Muscle layer of duodenum (tissue), 2 donors: ENCODE measurements around the gene NUDT9.
"Not testable (repeated sequence)": the region's sequence is repeated elsewhere in the genome, so short reads cannot be mapped to it uniquely, and the experiment has no call there.

ENCODE experiments used
- H3K27ac ChIP-seq: one replicate; pipeline ENCODE4 v1.7.0; 2013; ENCODE audit warnings: mild to moderate bottlenecking, low read length
- H3K27me3 ChIP-seq: one replicate; pipeline ENCODE4 v1.7.0; 2013; ENCODE audit warnings: low read depth, mild to moderate bottlenecking, control low read depth, low read length
- H3K36me3 ChIP-seq, 2 donors: one replicate each; pipeline ENCODE4 v1.7.0; 2013; ENCODE audit warnings: low read length in 2 of 2, control low read depth in 1 of 2, mild to moderate bottlenecking in 1 of 2; ENCODE audit not compliant: insufficient read depth in 2 of 2, control insufficient read depth in 1 of 2
- H3K4me1 ChIP-seq, 2 donors: one replicate each; pipeline ENCODE4 v1.7.0; 2013; ENCODE audit warnings: low read length in 2 of 2, mild to moderate bottlenecking in 2 of 2, control low read depth in 1 of 2, moderate library complexity in 1 of 2; ENCODE audit not compliant: insufficient read depth in 2 of 2, control insufficient read depth in 1 of 2
- H3K4me3 ChIP-seq, 2 donors: one replicate each; pipeline ENCODE4 v1.7.0; 2013; ENCODE audit warnings: low read length in 2 of 2, low read depth in 1 of 2, mild to moderate bottlenecking in 1 of 2
- H3K9me3 ChIP-seq, 2 donors: one replicate each; pipeline ENCODE4 v1.7.0; 2013; ENCODE audit warnings: low read length in 2 of 2, control low read depth in 1 of 2, mild to moderate bottlenecking in 1 of 2; ENCODE audit not compliant: control insufficient read depth in 1 of 2
- donor health status: healthy.

The NUDT9 gene

DNA sequence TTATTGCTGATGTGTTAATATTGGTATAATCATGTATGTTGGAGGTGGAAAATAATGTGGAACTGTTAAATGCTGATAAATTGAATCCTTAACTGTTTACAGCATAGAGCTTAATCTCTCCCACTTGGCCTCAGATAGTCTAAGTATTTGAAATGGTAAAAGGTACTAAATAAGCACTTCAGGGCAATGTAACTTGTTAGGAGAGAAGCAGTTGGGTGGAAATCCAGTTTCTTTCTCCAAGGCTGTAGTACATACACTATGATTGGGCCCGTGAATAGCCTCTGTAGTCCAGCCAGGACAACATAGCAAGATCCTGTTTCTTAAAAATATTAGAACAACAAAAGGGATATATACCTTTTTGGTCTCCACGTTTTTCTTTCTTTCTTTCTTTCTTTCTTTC, 39.7 kb downstream of the NUDT9 start:
- H3K4me1 ChIP-seq, result no peaks in the 10 kb centered on the region
- no peak overlapping the region for H3K27ac ChIP-seq
- H3K9me3 ChIP-seq, result no peaks in the 10 kb centered on the region
- no peak overlapping the region for H3K4me3 ChIP-seq
- H3K27me3 ChIP-seq, result no peaks in the 10 kb centered on the region
- H3K36me3 ChIP-seq, result peaks cover 4 to 14% of the 10 kb centered on the region in 2 donors

DNA sequence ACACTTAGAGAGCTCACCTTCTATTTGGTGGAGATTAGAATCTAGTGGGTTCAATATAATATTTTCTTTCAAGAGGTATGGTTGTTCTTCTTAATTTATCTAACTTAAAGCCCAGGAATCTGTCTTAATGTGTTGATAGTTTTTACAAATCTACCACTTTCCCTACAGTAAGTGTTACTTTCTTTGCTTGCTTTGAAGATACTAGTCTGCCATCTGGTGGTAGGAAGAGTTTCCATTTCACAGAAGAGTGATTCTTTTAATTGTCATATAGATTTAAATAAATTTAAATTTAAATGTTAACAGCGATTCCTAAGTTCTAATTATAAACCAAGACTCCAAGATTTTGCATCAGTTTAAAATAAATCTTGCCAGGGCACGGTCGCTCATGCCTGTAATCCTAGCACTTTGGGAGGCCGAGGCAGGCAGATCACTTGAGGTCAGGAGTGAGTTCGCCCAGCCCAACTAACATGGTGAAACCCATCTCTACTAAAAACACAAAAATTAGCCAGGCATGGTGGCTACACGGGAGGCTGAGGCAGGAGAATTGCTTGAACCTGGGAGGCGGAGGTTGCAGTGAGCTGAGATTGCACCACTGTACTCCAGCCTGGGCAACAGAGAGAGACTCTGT, 43.5 kb downstream of the NUDT9 start:
- Histone ChIP-seq H3K4me3 (no peak overlapping the region), H3K9me3 (no peaks in the 10 kb centered on the region), H3K36me3 (no peaks in the 10 kb centered on the region), H3K27me3 (no peaks in the 10 kb centered on the region), H3K27ac (no peak overlapping the region), H3K4me1 (no peaks in the 10 kb centered on the region)

DNA sequence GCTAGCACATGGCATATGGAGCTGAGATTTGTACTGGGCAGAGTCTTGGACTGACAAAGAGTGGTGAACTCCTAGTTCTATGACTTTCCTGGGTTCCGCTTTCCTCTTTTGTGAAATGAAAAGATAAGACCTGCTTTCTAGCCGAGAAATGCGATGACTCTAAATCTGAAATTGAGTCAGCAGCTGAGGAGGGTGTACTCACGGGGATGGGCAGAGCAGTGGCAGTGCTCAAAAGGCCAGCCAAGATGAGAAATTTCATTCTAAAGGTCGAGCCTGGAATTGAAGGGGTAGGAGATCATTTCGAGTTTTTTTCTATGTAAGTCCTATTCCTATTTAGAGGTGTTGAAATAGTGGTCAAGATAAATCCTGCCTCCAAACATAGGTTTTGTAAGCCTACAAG, 47.0 kb downstream of the NUDT9 start:
- no peak overlapping the region for H3K27ac ChIP-seq
- H3K27me3 ChIP-seq, result no peaks in the 10 kb centered on the region
- H3K4me1 ChIP-seq, result no peaks in the 10 kb centered on the region
- peaks cover 8 to 19% of the 10 kb centered on the region in 2 donors for H3K36me3 ChIP-seq
- H3K4me3 ChIP-seq, result no peak overlapping the region
- no peaks in the 10 kb centered on the region for H3K9me3 ChIP-seq

DNA sequence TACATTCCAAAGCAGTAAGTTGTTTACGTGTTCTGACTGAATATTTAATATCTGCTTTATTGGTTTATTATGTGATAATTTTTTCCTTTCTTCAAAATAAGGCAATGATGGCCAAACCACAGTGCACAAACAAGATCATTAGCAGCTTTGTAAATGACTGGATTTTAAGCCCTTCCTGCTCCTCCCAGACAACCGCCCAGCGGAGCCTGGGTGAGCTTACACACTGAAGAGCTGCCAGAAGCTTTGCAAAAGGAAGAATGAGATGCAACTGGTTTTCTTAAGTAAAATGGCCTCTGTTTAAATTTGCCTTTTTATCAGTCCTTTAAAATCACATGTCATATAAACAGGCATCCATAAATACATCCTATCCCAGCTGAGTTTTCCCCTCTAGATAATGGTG, 54.6 kb downstream of the NUDT9 start:
- Histone ChIP-seq H3K36me3 (peaks cover 35 to 75% of the 10 kb centered on the region in 2 donors), H3K27ac (no peak overlapping the region), H3K4me1 (no peaks in the 10 kb centered on the region), H3K9me3 (no peaks in the 10 kb centered on the region), H3K4me3 (no peak overlapping the region), H3K27me3 (no peaks in the 10 kb centered on the region)

DNA sequence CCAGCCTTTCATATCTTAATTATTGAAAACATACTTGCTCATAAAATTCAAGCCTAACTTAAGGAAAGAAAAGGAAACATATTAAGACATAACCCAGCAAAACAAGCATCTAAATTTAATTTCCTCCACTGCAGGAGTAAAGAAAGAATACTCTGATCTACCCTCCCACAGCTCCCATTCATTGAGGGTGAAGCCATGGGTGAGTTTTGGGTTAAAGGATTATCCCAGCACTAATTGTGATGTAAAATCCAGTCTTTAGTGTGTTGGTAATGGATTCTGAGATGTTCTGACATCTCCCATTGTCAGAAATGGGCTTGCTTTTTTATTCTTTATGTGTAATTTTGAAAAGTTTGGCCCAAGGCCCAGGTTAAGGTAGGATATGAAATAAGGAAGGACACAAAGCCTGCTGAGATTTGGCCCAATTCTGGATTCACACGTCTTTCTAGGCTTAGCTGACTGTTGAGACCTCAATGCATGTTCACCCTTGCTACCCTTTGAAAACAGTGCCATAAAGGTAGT, 56.4 kb downstream of the NUDT9 start:
- Histone ChIP-seq H3K27ac (no peak overlapping the region), H3K36me3 (peaks cover 27 to 71% of the 10 kb centered on the region in 2 donors), H3K27me3 (no peaks in the 10 kb centered on the region)

DNA sequence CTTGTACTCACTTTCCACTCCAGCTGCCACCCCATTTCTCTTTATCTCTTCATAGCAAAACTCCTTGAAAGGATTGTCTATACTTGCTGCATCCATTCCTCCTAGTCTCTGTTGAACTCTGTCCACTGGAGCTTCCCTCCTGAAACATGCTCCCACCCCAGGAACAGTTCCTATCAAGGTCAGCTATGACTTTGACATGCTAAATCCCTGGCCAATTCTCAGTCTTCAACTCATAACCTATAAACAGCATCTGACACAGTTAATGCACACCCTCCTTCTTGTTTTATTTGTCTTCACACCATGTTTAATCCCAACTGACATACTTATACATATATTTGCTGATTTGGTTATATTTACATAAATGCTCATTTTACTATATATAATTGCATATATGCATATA, 59.0 kb downstream of the NUDT9 start:
- no peaks in the 10 kb centered on the region for H3K4me1 ChIP-seq
- H3K27ac ChIP-seq, result no peak overlapping the region
- no peak overlapping the region for H3K4me3 ChIP-seq
- no peaks in the 10 kb centered on the region for H3K27me3 ChIP-seq
- H3K36me3 ChIP-seq, result peaks cover 19 to 48% of the 10 kb centered on the region in 2 donors
- no peaks in the 10 kb centered on the region for H3K9me3 ChIP-seq

More for the DNA sequence above, 56.4 kb downstream of the NUDT9 start:
- Histone ChIP-seq H3K4me1 (no peaks in the 10 kb centered on the region), H3K9me3 (no peaks in the 10 kb centered on the region), H3K4me3 (no peak overlapping the region)

DNA sequence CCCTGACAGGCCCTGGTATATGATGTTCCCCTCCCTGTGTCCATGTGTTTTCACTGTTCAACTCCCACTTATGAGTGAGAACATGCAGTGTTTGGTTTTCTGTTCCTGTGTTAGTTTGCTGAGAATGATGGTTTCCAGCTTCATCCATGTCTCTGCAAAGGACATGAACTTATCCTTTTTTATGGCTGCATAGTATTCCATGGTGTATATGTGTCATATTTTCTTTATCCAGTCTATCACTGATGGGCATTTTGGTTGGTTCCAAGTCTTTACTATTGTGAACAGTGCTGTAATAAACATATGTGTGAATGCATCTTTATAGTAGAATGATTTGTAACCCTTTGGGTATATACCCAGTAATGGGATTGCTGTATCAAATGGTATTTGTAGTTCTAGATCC, 60.9 kb downstream of the NUDT9 start:
- H3K9me3 ChIP-seq, H3K4me1 ChIP-seq, H3K4me3 ChIP-seq: not testable (repeated sequence)

DNA sequence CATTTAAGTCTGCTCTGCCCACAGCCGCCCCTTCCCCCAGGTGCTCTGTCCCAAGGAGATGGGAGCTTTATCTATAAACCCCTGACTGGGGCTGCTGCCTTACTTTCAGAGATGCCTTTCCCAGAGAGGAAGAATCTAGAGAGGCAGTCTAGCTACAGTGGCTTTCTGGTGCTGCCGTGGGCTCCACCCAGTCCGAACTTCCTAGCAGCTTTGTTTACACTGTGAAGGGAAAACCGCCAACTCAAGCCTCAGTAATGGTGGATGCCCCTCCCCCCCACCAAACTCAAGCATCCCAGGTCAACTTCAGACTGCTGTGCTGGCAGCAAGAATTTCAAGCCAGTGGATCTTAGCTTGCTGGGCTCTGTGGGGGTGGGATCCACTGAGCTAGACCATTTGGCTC, 66.3 kb downstream of the NUDT9 start:
- Histone ChIP-seq H3K36me3 (peaks cover 35 to 44% of the 10 kb centered on the region in 2 donors), H3K4me1 (peaks cover 4 to 38% of the 10 kb centered on the region in 2 donors)
- not testable (repeated sequence) for H3K9me3 ChIP-seq, H3K27me3 ChIP-seq, H3K4me3 ChIP-seq, H3K27ac ChIP-seq

More for the DNA sequence above, 60.9 kb downstream of the NUDT9 start:
- not testable (repeated sequence) for H3K27ac ChIP-seq, H3K27me3 ChIP-seq
- H3K36me3 ChIP-seq, result peaks cover 12 to 37% of the 10 kb centered on the region in 2 donors

DNA sequence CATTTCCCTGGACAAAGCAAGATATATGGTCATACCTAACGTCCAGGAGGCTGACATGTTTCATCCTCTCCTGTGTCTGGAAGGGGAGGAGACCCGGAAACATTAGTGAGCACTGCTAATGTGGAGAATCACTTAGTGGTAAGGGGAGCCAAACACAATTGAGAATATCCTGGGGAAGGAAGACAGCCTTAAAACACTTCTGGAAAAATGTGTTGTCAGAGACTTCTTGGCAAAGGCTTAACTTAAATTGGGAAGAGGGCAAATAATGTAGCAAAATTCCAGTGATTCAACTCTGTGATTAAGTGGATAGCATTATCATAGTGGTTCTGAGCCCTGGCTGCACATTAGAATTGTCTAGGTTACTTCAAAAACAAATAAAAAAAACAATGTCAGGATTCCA, 67.3 kb downstream of the NUDT9 start:
- Histone ChIP-seq H3K27me3 (no peaks in the 10 kb centered on the region), H3K36me3 (peaks cover 44 to 54% of the 10 kb centered on the region in 2 donors), H3K27ac (peak overlapping the region; percentile 57), H3K4me1 (peaks cover 4 to 41% of the 10 kb centered on the region in 2 donors), H3K9me3 (no peaks in the 10 kb centered on the region), H3K4me3 (no peak overlapping the region)

DNA sequence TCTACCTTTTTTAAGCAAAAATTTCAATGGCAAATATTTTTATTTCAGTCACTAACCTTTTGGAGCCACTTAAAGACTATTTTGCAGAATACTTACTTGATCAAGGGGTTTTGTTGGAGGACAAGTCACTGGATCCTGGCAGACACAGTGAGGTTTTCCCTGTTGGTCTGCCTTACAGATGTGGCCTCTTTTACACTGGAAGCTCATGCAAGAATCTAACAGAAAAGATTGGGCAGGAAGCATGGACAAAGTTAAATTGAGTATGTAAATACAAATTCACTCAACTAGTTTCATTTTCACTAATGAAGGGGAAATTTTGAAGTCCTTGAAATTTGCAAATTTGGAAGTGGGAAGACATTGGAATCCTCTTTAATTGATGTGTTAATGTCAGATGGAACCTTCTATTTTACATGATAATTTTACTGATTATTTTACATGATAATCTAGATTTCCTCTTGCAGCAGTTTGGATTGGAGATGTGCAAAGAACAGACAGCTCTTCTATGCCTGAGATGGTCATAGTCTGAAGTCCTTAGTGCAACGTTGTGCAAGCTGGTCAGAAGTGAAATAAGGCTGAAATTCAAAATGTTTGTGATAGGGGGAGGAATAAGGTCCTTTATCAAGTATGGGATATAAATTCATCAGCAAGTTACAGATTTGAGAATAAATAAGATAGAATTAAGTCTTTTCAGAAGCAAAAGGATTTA, 68.4 kb downstream of the NUDT9 start:
- H3K27ac ChIP-seq, result peak overlapping the region; percentile 57
- H3K27me3 ChIP-seq, result no peaks in the 10 kb centered on the region
- peaks cover 4 to 41% of the 10 kb centered on the region in 2 donors for H3K4me1 ChIP-seq
- peaks cover 44 to 60% of the 10 kb centered on the region in 2 donors for H3K36me3 ChIP-seq
- H3K9me3 ChIP-seq, result no peaks in the 10 kb centered on the region
- no peak overlapping the region for H3K4me3 ChIP-seq

DNA sequence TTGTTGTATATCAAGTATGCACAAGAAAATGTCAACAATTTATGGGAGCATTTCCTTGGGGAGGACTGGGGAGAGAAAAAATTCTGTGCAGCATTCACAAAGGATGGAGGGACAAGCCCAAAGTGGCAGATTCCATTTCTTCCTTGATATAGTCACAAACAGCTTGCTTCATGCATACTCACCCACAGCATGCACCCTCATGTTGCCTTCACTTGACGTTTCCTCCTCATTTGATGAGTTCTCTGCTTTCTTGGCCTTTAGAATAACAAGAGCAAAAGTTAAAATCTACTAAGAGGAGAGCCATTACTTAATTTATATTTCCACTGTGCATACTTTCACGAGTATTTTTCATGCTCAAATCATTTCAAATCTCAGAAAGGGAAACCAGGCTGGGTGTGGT, 69.1 kb downstream of the NUDT9 start:
- Histone ChIP-seq H3K9me3 (no peaks in the 10 kb centered on the region), H3K27ac (no peak overlapping the region), H3K27me3 (no peaks in the 10 kb centered on the region), H3K4me1 (peaks cover 4 to 41% of the 10 kb centered on the region in 2 donors), H3K36me3 (peaks cover 44 to 60% of the 10 kb centered on the region in 2 donors), H3K4me3 (no peak overlapping the region)
